UCSD-AML1 (cell line): ENCODE data around the gene LRPPRC.
"Not testable (repeated sequence)": the region's sequence is repeated elsewhere in the genome, so short reads cannot be mapped to it uniquely, and the experiment has no call there.

Experiments
- DNase-seq: peaks from one replicate; lab custom pipeline; 2025; ENCODE audit not compliant: unreplicated experiment; lab: John Stamatoyannopoulos, UW

LRPPRC gene

DNA sequence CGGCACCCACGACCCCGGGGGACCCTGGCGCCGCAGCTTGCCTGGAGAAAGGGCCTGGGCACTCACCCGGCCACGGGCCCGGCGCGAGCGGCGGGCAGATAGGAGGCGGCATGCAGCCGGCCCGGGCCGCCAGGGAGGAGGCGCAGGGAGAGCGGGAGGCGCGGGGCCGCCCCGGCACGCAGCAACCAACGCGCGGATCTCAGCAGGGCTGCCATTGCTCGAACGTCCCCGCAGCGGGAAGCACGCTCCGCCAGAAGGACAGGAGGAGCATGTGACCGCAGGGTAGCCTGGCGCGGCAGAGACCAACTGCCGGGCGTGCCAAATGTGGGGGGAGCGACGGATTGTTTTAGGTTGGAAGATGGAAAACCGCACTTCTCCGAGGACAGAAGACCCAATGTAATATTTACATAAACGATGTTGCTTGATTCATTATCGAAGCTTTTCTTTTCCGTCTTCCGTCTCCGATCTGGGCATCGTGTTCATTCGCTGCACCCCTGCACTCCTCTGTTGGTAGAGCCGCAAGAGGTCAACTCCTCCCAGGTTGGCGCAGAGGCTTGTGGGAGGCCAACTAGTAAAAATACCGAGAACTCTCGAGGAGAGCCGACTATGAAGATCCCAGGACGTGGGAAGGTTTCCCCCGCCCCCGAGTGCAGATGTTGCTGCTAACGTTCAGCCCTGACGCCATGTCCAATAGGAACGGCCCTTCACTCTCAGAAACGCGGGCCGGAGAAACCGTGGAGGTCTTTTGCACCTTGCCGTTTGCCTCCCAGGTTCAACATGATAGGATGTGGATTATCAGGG is at the start of gene LRPPRC:
LRPPRC (minus strand) TSS at position 257 of the 801 bp plus-strand sequence; CDS start at position 215, 42 bp downstream.
- DNase-seq: peak; percentile 90

DNA sequence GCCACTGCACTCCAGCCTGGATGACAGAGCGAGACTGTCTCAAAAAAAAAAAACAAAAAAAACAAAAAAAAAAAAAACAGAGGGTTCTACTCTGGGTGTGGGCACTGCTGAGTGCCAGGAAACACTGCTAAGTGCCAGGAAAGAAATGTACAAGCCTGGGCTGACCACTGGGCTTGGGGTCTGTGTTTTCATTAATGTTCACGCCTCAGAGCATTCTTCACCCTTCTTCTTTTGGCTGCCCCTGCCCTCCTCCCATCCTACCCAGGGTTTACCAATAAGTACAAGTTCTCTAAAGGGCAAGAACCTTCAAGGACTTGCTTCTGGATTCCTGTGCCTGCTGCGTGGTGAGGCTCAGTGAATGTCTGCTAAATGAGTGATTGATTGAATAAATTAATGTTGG is 49.3 kb upstream of the LRPPRC start:
- no peak for DNase-seq

DNA sequence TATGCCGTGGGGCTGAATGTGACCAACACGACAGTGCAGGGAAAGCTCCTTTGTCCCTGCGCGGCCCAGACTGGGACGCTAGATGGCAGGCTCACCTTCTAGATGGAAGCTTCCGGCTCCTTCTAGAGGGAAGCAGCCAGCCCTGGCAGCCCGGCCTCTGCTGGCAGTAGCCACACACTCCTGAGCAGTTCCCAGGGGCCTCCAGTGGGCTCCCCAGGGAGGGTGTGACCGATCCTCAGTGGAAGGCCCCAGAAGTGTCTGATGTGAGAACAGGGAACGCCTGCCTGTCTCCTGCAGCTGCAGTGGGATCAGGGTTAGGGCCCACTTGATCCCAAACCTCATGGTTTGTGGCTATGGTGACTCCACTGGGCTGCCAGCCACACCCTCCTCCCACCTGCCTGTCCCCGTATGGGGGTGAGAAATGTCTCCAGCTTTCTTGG is 48.5 kb upstream of the LRPPRC start:
- peak; percentile 70 for DNase-seq

- no peak for DNase-seq
These were observed 44.6 kb upstream of the LRPPRC start for GRCh38 chr2:44040365-44040764.

DNA sequence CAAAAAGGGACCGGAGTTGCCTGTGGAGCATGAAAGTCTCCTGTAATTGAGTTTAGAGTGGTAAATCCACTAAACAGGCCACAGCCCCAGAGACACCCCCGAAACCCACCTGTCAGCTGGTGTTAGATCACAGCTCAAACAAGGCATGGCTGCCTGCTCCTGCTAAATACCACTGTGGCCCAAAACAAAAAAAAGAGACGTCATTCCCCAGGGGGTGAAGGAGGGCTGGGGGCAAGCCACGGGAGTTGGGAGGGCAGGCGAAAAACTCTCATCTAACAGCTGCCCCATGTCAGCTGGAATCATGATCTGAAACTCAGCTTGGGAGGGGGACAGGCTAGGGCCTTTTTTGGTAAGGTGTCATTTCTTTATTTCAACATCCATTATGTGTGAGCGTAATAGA is 42.5 kb upstream of the LRPPRC start:
- no peak for DNase-seq

GRCh38 chr2:44037221-44037620 is 41.4 kb upstream of the LRPPRC start:
- DNase-seq: no peak

- DNase-seq: no peak
These were observed 38.2 kb upstream of the LRPPRC start for GRCh38 chr2:44033947-44034346.

GRCh38 chr2:44027076-44027475 is 31.3 kb upstream of the LRPPRC start:
- not testable (repeated sequence) for DNase-seq

DNA sequence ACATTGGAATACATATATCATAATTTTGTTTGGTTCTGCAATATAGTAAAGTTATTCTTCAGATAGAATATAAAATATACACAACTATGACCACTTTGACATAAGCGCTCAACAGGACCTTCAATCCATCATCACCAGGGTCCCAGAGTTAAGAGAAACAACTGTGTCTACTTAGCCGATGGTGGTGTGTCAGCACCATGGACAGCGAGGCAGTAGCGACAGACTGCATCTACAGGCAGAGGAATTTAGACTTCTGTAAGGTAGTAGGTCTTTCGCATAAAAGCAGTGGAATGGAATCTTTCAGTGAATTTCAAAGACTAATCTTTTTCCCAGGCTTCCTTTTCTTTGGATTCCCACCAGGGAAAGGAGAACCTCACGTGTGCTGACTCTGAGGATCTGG is 20.5 kb upstream of the LRPPRC start:
- peak; percentile 45 for DNase-seq

DNA sequence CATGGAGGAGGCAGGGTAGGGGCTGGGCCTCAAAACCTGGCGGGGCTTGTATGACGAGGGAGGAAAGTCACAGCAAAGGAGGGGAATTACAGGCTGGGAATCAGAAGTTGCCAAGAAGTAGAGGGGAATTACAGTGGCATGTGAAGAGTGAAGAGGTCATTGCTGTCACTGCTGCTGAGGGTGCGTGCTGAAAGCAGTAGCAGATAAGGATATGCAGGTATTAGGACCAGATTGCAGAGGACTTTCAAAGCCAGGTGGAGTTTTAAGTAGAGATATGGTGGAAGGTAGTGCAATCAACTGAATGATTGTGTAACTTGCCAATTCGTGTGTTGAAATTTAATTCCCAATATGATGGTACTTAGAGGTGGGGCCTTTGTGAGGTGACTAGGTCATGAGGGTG is 19.4 kb upstream of the LRPPRC start:
- no peak for DNase-seq

DNA sequence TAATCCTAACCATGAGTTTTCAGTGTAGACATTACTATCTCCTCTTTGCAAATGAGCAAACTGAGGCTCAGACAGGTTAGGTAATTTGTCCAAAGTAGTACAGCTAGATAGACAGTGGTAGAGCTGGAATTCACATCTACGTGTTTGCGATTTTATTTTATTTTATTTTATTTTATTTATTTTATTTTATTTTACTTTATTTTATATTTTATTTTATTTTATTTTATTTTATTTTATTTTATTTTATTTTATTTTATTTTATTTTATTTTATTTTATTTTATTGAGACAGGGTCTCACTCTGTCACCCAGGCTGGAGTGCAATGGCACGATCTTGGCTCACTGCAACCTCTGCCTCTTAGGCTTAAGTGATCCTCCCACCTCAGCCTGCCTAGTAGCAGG is 17.4 kb upstream of the LRPPRC start:
- DNase-seq: not testable (repeated sequence)

- DNase-seq: no peak
These were observed 14.5 kb upstream of the LRPPRC start for GRCh38 chr2:44010266-44010665.

- no peak for DNase-seq
These were observed 13.4 kb upstream of the LRPPRC start for GRCh38 chr2:44009136-44009735.

DNA sequence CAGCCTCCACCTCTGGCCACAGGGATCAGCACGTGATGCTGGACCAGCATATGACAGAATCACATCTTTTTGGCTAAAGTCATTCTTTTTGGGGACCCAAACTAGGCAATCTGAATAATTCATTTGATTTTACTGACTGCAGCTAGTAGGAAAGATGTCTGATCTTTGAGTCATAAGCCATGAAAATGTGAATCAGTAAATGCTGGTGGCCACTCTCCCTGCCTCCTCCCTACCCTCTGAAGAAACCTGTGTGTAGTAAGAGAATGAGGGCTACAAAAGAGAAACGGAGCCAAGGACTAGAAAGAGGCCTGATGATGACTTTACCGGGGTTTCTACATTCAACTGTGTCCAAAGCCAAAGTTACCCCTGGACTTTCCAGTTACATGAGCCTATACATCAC is 10.1 kb upstream of the LRPPRC start:
- DNase-seq: no peak

- no peak for DNase-seq
These were observed 9.2 kb upstream of the LRPPRC start for GRCh38 chr2:44004735-44005602.

DNA sequence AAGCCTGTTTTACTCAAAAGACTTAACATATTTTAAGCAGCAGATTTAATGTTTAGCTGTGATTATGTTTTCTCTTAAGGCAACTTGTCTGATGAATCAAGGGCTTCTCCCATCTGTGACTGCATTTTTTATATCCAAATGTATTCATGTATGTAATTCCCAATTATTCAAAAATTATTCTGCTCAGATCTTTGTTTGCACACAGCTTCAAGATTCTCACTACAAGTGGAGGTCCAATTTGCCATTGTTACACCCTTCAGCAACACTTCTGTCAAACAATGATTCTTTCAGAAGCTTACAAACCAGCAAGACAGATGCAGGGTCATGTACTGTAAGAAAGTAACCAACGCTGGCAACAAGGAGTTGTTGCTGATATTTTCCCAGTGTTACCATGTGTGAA is 5.9 kb upstream of the LRPPRC start:
- DNase-seq: no peak

GRCh38 chr2:43998263-43998662 is 2.5 kb upstream of the LRPPRC start:
- DNase-seq: no peak

GRCh38 chr2:43993437-43993836 is 2.4 kb downstream of the LRPPRC start:
- DNase-seq: no peak

GRCh38 chr2:43989545-43989944 is 6.2 kb downstream of the LRPPRC start:
- no peak for DNase-seq

GRCh38 chr2:43986600-43986999 is 9.2 kb downstream of the LRPPRC start:
- no peak for DNase-seq

DNA sequence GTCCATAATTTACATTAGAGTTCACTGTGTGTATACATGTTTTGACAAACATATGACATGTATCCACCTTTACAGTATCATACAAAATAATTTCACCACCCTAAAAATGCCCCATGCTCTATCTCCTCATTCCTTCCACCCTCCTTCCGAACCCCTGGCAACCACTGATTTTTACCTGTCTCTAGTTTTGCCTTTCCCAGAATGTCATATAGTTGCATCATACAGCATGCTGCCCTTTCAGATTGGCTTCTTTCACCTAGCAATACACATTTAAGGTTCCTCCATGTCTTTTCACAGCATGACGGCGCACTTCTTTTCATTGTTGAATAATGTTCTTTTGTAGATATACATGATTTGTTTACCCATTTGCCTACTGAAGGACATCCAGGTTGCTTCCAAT is 10.4 kb downstream of the LRPPRC start:
- no peak for DNase-seq

DNA sequence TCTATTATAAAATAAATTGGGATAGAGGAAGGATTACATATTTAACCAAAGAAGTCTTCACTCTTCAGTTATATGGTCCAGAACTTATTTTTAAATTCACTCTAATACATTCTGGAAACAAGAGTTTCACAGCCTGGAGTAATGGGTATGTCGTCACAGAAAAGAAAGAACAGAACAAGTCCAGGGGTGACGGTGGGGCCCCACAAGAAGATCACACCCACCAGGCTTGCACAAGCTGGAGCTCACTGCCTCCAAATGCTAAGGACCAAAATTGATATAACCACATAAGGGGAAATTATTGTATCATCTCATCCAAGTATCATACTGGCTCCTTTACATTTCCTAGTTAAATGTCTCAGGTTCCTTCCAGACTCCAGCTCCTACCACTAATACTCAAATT is 11.3 kb downstream of the LRPPRC start:
- no peak for DNase-seq
